Right lobe of liver (tissue), 6 donors: ENCODE data around the gene PBX4. TPM values are rescaled to one million over a fixed set of nuclear protein-coding genes. Genes with fewer than 3 reads are reported as not detected.

ENCODE experiments used
- ATAC-seq, 4 donors: fragments of 200-7000 bp; cut with Tn5 transposase; one replicate each; pipeline ENCODE4 v1.9.1; 2020; ENCODE audit warnings: mild to moderate bottlenecking in 4 of 4, moderate library complexity in 4 of 4
- DNase-seq, 3 donors: peaks; one replicate each; pipeline ENCODE4 v3.0.0-alpha.2; 2020
- H3K27ac ChIP-seq, 3 donors: fragments of 200-600 bp; one replicate each; pipeline ENCODE4 v1.8.0; 2022
- H3K27me3 ChIP-seq, 2 donors: fragments of 200-600 bp; one replicate each; pipeline ENCODE4 v1.8.0; 2022
- H3K36me3 ChIP-seq, 4 donors: fragments of 200-600 bp; sonication (generic) in 1 of 4; one replicate each; pipeline versions ENCODE4 v1.5.1 to v1.8.0; 2017 to 2022; ENCODE audit warnings: control low read depth in 1 of 4
- H3K4me1 ChIP-seq, 4 donors: fragments of 200-600 bp; sonication (generic) in 1 of 4; one replicate each; pipeline versions ENCODE4 v1.5.1 to v1.8.0; 2017 to 2022; ENCODE audit warnings: control low read depth in 1 of 4
- H3K4me3 ChIP-seq, 3 donors: fragments of 200-600 bp; one replicate each; pipeline ENCODE4 v1.8.0; 2022
- H3K9me3 ChIP-seq, 4 donors: fragments of 200-600 bp; sonication (generic) in 1 of 4; one replicate each; pipeline versions ENCODE4 v1.5.1 to v1.8.0; 2017 to 2022; ENCODE audit warnings: control low read depth in 1 of 4
- POLR2A ChIP-seq: fragments of 450-650 bp; IDR thresholded peaks from one replicate; pipeline ENCODE4 v1.6.1; 2017; ENCODE audit warnings: antibody characterized with exemption, mild to moderate bottlenecking
- WGBS: methylation state at CpG from one replicate; pipeline ENCODE4 v1.1.6; 2018; ENCODE audit warnings: low coverage, low lambda C conversion rate; ENCODE audit not compliant: insufficient coverage; ENCODE audit errors: missing lambda C conversion rate; 5-methylcytosine and 5-hydroxymethylcytosine counted together
- intact Hi-C, 2 donors: fragments of 100-400 bp; cut with DNase I; formaldehyde crosslinking; loops; one replicate each; pipeline versions ENCODE4 v1.11.2 to v1.14.1; 2022
- total RNA-seq, 6 experiments: library from RNA; depleted of rRNA in 2 of 6; stranded (reverse); fragments of >200 nt in 2 of 6; fragmentation: NEBNext Ultra II Directional in 3 of 6; extraction: Animal tissue kit (Norgen Biotek cat#: 25700) in 3 of 6; gene quantifications; one replicate each; pipeline versions ENCODE4 v1.1.0 to v1.2.4, GENCODE V29; 2016 to 2023
- TF ChIP-seq, protein P1 (sequence below), 4 donors: fragments of 200-600 bp in 3 of 4; fragments of 450-650 bp in 1 of 4; IDR thresholded peaks; one replicate each; pipeline versions ENCODE4 v1.5.1 to v1.8.0; 2016 to 2022; ENCODE audit warnings: antibody characterized with exemption in 4 of 4, mild to moderate bottlenecking in 2 of 4
- donor health status: DM: no; HTN: yes; CAD: no.
- donor health status: DM: no; HTN: no; CAD: no.
- donor health status: DM: no; HTN: no; CAD: no.
- donor health status: DM: no; HTN: yes; CAD: no.
- donor health status: DM: no; HTN: yes; CAD: no.

PBX4 gene
- total RNA-seq, 6 experiments from 2014 or later = 0.87 TPM; not detected in 5

DNA sequence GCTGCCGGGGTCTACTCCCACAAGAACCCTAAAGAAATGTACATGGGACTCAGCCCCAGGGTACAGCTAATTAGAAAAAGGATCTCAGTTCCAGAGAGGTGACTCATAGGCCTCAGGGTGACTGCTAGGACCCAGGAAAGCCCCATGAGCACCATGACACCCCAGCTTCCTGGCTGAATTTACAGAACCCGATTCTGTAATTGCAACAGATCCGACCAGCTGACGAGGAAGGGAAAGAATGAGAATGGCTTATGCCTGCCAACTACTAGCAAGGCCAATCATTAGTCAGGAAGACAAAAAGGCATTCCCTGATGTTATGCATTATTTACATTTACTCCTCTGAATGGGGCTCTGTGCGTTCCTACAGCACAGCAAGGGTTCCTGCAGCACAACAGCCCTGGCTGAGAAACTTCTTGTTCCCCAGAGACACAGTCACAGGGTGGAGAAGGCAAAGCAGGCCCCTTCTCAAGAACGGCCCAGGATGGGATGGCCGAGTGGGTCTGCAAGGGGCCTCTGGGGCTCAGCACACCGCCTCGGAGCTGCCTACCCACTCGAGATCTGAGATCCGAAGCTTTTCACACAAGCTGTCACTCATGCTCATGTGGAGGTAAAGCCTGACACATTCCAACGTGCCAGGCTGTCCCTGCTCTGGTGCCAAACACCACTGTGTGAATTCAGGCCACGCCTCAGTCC is 27.2 kb downstream of the PBX4 start:
- ATAC-seq (peak in 3 of 4 donors; percentile 36 to 77 (median 37)), DNase-seq (no peak)
- TF ChIP-seq POLR2A = no peak
- TF ChIP-seq, protein P1, sequence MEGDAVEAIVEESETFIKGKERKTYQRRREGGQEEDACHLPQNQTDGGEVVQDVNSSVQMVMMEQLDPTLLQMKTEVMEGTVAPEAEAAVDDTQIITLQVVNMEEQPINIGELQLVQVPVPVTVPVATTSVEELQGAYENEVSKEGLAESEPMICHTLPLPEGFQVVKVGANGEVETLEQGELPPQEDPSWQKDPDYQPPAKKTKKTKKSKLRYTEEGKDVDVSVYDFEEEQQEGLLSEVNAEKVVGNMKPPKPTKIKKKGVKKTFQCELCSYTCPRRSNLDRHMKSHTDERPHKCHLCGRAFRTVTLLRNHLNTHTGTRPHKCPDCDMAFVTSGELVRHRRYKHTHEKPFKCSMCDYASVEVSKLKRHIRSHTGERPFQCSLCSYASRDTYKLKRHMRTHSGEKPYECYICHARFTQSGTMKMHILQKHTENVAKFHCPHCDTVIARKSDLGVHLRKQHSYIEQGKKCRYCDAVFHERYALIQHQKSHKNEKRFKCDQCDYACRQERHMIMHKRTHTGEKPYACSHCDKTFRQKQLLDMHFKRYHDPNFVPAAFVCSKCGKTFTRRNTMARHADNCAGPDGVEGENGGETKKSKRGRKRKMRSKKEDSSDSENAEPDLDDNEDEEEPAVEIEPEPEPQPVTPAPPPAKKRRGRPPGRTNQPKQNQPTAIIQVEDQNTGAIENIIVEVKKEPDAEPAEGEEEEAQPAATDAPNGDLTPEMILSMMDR (IDR thresholded peaks at IDR 0.05) = no peak
- intact Hi-C loops = no loop called here
- Histone ChIP-seq H3K27ac (no peak overlapping the region), H3K36me3 (no peaks in the 10 kb centered on the region), H3K27me3 (no peaks in the 10 kb centered on the region), H3K4me1 (no peaks in the 10 kb centered on the region), H3K9me3 (no peaks in the 10 kb centered on the region), H3K4me3 (no peak overlapping the region)
- WGBS = 46% methylated on average over 12 of the region's 13 CpGs

DNA sequence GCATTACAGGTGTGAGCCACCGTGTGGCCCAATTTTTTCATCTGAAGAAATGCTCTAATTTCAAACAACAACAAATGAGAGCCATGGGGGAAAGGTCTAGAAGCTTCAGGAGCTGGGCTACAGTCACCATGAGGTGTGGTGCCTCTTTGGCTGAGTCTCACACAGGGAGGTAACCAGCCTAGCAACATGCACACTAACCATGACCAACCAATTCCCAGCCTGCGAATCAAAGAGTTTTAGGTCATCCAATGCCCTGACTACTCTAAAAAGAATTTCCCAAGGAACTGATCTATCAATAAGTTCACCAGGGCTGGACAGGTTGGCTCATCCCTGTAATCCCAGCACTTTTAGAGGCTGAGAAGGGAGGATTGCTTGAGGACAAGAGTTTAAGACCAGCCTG is 29.9 kb downstream of the PBX4 start:
- WGBS = 71% methylated on average over 2 of the region's 2 CpGs
- TF ChIP-seq, protein P1 (IDR thresholded peaks at IDR 0.05) = no peak
- intact Hi-C loops = no loop called here
- Histone ChIP-seq H3K27me3 (no peaks in the 10 kb centered on the region), H3K4me3 (no peak overlapping the region), H3K27ac (no peak overlapping the region), H3K4me1 (no peaks in the 10 kb centered on the region), H3K36me3 (no peaks in the 10 kb centered on the region), H3K9me3 (no peaks in the 10 kb centered on the region)
- ATAC-seq (no peak), DNase-seq (no peak)

DNA sequence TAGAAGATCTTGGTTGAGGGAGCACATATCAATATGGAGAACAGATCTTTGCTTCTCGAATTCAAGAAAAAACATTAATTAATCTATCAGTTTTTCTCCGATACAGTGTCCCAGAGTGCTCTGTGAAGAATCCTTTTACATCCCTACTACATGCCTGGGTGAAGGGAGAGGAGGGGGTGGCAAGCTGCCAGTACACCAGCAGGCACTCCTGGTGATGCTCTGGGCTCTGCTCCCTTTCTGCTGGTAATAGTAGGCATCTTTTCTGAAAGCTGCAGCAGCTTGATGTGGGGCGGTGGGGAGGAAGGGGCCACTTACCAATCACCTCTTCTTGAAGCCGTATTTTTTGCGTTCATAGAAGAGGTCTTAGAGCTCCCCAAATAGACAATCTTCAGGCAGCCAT is 30.7 kb downstream of the PBX4 start:
- TF ChIP-seq POLR2A = no peak
- TF ChIP-seq, protein P1 (IDR thresholded peaks at IDR 0.05) = no peak
- H3K9me3 ChIP-seq = no peaks in the 10 kb centered on the region
- WGBS = 62% methylated on average over 2 of the region's 5 CpGs
- intact Hi-C loops = no loop called here
- no peaks in the 10 kb centered on the region for H3K36me3 ChIP-seq
- DNase-seq (no peak), ATAC-seq (no peak)
- no peaks in the 10 kb centered on the region for H3K4me1 ChIP-seq
- no peak overlapping the region for H3K4me3 ChIP-seq
- no peak overlapping the region for H3K27ac ChIP-seq
- H3K27me3 ChIP-seq = no peaks in the 10 kb centered on the region

DNA sequence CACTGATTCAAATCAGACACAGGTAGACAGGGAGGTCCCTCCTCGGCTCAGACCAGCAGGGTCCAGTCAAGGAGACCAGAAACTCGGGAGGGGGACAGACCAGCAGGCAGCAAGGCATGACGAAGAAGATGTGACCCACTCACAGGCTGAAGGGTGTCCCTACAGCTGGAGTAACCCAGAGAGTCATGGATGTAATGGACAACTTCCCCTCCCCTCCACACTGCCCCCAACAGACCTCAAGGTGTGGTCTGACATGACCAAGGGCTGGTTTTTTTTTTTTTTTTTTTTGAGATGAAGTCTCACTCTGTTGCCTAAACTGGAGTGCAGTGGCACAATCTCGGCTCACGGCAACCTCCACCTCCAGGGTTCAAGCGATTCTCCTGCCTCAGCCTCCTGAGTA is 34.1 kb downstream of the PBX4 start:
- WGBS = 49% methylated on average over 5 of the region's 6 CpGs
- Histone ChIP-seq H3K36me3 (no peaks in the 10 kb centered on the region), H3K4me1 (no peaks in the 10 kb centered on the region), H3K9me3 (no peaks in the 10 kb centered on the region), H3K27me3 (no peaks in the 10 kb centered on the region), H3K27ac (no peak overlapping the region), H3K4me3 (no peak overlapping the region)
- intact Hi-C loops = no loop called here
- no peak for DNase-seq
- no peak for ATAC-seq
- TF ChIP-seq, protein P1 (IDR thresholded peaks at IDR 0.05) = no peak

DNA sequence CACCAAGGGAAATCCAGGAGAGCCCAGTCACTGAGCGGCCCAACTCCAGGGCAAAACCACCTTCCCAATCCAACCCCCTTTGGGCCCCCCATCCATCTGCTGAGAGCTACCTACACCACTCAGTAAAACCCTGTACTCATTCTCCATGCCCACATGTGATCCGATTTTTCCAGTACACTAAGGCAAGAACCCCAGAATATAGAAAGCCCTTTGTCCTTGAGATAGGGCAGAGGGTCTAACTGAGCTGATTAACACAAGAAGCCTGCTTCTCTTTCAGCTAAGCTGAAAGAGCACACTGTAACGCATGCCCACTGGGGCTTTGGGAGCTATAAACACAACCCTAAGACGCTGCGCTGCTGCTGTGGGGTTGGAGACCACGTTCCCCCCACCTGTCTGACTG is 36.0 kb downstream of the PBX4 start:
- Histone ChIP-seq H3K27me3 (no peaks in the 10 kb centered on the region), H3K36me3 (no peaks in the 10 kb centered on the region), H3K9me3 (no peaks in the 10 kb centered on the region), H3K4me3 (no peak overlapping the region), H3K27ac (no peak overlapping the region), H3K4me1 (no peaks in the 10 kb centered on the region)
- 77% methylated on average over 3 of the region's 6 CpGs for WGBS
- intact Hi-C loops = no loop called here
- no peak for TF ChIP-seq POLR2A
- TF ChIP-seq, protein P1 (IDR thresholded peaks at IDR 0.05) = no peak
- no peak for ATAC-seq
- DNase-seq = no peak
